ENCODE results near the gene ALKAL2. TPM values are rescaled to one million over a fixed set of nuclear protein-coding genes. Genes with fewer than 3 reads are reported as not detected.
"Not testable (repeated sequence)": the region's sequence is repeated elsewhere in the genome, so short reads cannot be mapped to it uniquely, and the experiment has no call there.

Gene ALKAL2
- total and polyA plus RNA-seq, 2 experiments from 2014 or later: 2.9 to 27.5 TPM

GRCh38 chr2:319059-319600, 31.2 kb upstream of the ALKAL2 start:
- no peaks in the 10 kb centered on the region for H3K36me3 ChIP-seq (replicated peaks; ENCODE audit: insufficient read depth, low read depth)
- no peak overlapping the region for H3K4me3 ChIP-seq
- DNase-seq (ENCODE audit: low spot score): no peak
- no peak overlapping the region for H3K4me2 ChIP-seq
- H3K9me3 ChIP-seq (ENCODE audit: low read depth): no peaks in the 10 kb centered on the region
- 98% methylated on average over 17 of the region's 34 CpGs for WGBS (ENCODE audit: low lambda C conversion rate, missing lambda C conversion rate)
- H3K27me3 ChIP-seq: no peaks in the 10 kb centered on the region
- H2AFZ ChIP-seq: no peak overlapping the region
- H3K4me1 ChIP-seq (ENCODE audit: insufficient read depth): no peaks in the 10 kb centered on the region
- H3K9me2 ChIP-seq (replicated peaks; ENCODE audit: insufficient read depth): no peaks in the 10 kb centered on the region
- H3K27ac ChIP-seq: no peak overlapping the region
- H4K20me1 ChIP-seq (ENCODE audit: insufficient read depth, poor library complexity, severe bottlenecking): no peaks in the 10 kb centered on the region
- H3K79me2 ChIP-seq: no peaks in the 10 kb centered on the region
- TF ChIP-seq CTCF (IDR thresholded peaks at IDR 0.05; ENCODE audit: poor library complexity) (no peak), EZH2 (IDR thresholded peaks at IDR 0.05; ENCODE audit: borderline replicate concordance) (no peak), EZH2phosphoT487 (IDR thresholded peaks at IDR 0.05; ENCODE audit: low read depth, severe bottlenecking, unreplicated experiment) (no peak)

- no peak overlapping the region for H2AFZ ChIP-seq
- no peaks in the 10 kb centered on the region for H3K9me2 ChIP-seq (replicated peaks; ENCODE audit: insufficient read depth)
- H3K36me3 ChIP-seq (replicated peaks; ENCODE audit: insufficient read depth, low read depth): no peaks in the 10 kb centered on the region
- no peak overlapping the region for H3K4me3 ChIP-seq
- H3K79me2 ChIP-seq: no peaks in the 10 kb centered on the region
- no peaks in the 10 kb centered on the region for H4K20me1 ChIP-seq (ENCODE audit: insufficient read depth, poor library complexity, severe bottlenecking)
- H3K9me3 ChIP-seq (ENCODE audit: low read depth): no peaks in the 10 kb centered on the region
- H3K27me3 ChIP-seq: no peaks in the 10 kb centered on the region
- DNase-seq (ENCODE audit: low spot score): no peak
- TF ChIP-seq EZH2 (IDR thresholded peaks at IDR 0.05; ENCODE audit: borderline replicate concordance) (no peak), EZH2phosphoT487 (IDR thresholded peaks at IDR 0.05; ENCODE audit: low read depth, severe bottlenecking, unreplicated experiment) (no peak), CTCF (IDR thresholded peaks at IDR 0.05; ENCODE audit: poor library complexity) (no peak)
- no peak overlapping the region for H3K4me2 ChIP-seq
- H3K27ac ChIP-seq: no peak overlapping the region
- WGBS (ENCODE audit: low lambda C conversion rate, missing lambda C conversion rate): 75% methylated on average over 27 of the region's 27 CpGs
- H3K4me1 ChIP-seq (ENCODE audit: insufficient read depth): no peaks in the 10 kb centered on the region
Measured at GRCh38 chr2:317501-318424, 29.9 kb upstream of the ALKAL2 start.

GRCh38 chr2:316381-316780, 28.5 kb upstream of the ALKAL2 start:
- Histone ChIP-seq H2AFZ (no peak overlapping the region), H4K20me1 (ENCODE audit: insufficient read depth, poor library complexity, severe bottlenecking) (no peaks in the 10 kb centered on the region), H3K9me3 (ENCODE audit: low read depth) (no peaks in the 10 kb centered on the region), H3K36me3 (replicated peaks; ENCODE audit: insufficient read depth, low read depth) (no peaks in the 10 kb centered on the region), H3K79me2 (no peaks in the 10 kb centered on the region), H3K4me3 (no peak overlapping the region), H3K9me2 (replicated peaks; ENCODE audit: insufficient read depth) (no peaks in the 10 kb centered on the region), H3K4me1 (ENCODE audit: insufficient read depth) (no peaks in the 10 kb centered on the region), H3K27ac (no peak overlapping the region), H3K4me2 (no peak overlapping the region), H3K27me3 (no peaks in the 10 kb centered on the region)
- DNase-seq (ENCODE audit: low spot score): no peak
- TF ChIP-seq CTCF (IDR thresholded peaks at IDR 0.05; ENCODE audit: poor library complexity) (no peak), EZH2phosphoT487 (IDR thresholded peaks at IDR 0.05; ENCODE audit: low read depth, severe bottlenecking, unreplicated experiment) (no peak), EZH2 (IDR thresholded peaks at IDR 0.05; ENCODE audit: borderline replicate concordance) (no peak)
- WGBS (ENCODE audit: low lambda C conversion rate, missing lambda C conversion rate): 98% methylated on average over 12 of the region's 12 CpGs

GRCh38 chr2:315925-316324, 28.0 kb upstream of the ALKAL2 start:
- not testable (repeated sequence) for H3K4me1 ChIP-seq (ENCODE audit: insufficient read depth)

More at GRCh38 chr2:315925-316324, 28.0 kb upstream of the ALKAL2 start:
- not testable (repeated sequence) for H3K4me3 ChIP-seq; H3K27ac ChIP-seq; H3K79me2 ChIP-seq; DNase-seq (ENCODE audit: low spot score); H3K27me3 ChIP-seq; H3K9me3 ChIP-seq (ENCODE audit: low read depth); H3K9me2 ChIP-seq (replicated peaks; ENCODE audit: insufficient read depth); H4K20me1 ChIP-seq (ENCODE audit: insufficient read depth, poor library complexity, severe bottlenecking); H3K4me2 ChIP-seq; H3K36me3 ChIP-seq (replicated peaks; ENCODE audit: insufficient read depth, low read depth); H2AFZ ChIP-seq
- WGBS (ENCODE audit: low lambda C conversion rate, missing lambda C conversion rate): 79% methylated on average over 6 of the region's 6 CpGs
